ENCODE results near the gene ENOX1.

ENOX1 gene

GRCh38 chr13:43232873-43233265 lies 553.9 kb downstream of the ENOX1 start:
- FAIRE-seq: no peak

- no peak for FAIRE-seq
Observed at GRCh38 chr13:43232144-43232872, 554.5 kb downstream of the ENOX1 start.

- no peak for FAIRE-seq
Observed at GRCh38 chr13:43230989-43231388, 555.8 kb downstream of the ENOX1 start.

- FAIRE-seq: no peak
Observed at GRCh38 chr13:43229506-43229905, 557.3 kb downstream of the ENOX1 start.

- FAIRE-seq: no peak
Observed at GRCh38 chr13:43227721-43228120, 559.1 kb downstream of the ENOX1 start.

GRCh38 chr13:43223216-43223615 lies 563.6 kb downstream of the ENOX1 start:
- no peak for FAIRE-seq

- no peak for FAIRE-seq
Observed at GRCh38 chr13:43222086-43222485, 564.7 kb downstream of the ENOX1 start.

- no peak for FAIRE-seq
Observed at GRCh38 chr13:43221611-43222010, 565.2 kb downstream of the ENOX1 start.

- FAIRE-seq: no peak
Observed at GRCh38 chr13:43220873-43221595, 565.7 kb downstream of the ENOX1 start.

- FAIRE-seq: no peak
Observed at GRCh38 chr13:43214124-43214523, 572.6 kb downstream of the ENOX1 start.

- FAIRE-seq: no peak
Observed at GRCh38 chr13:43206838-43207237, 579.9 kb downstream of the ENOX1 start.

GRCh38 chr13:43205416-43205815 lies 581.4 kb downstream of the ENOX1 start:
- FAIRE-seq: no peak

- no peak for FAIRE-seq
Observed at GRCh38 chr13:43204591-43204990, 582.2 kb downstream of the ENOX1 start.

GRCh38 chr13:43203781-43204180 lies 583.0 kb downstream of the ENOX1 start:
- no peak for FAIRE-seq

GRCh38 chr13:43200736-43201135 lies 586.0 kb downstream of the ENOX1 start:
- no peak for FAIRE-seq

GRCh38 chr13:43200307-43200706 lies 586.5 kb downstream of the ENOX1 start:
- no peak for FAIRE-seq

GRCh38 chr13:43196750-43197370 lies 589.9 kb downstream of the ENOX1 start:
- FAIRE-seq: no peak

GRCh38 chr13:43196086-43196621 lies 590.6 kb downstream of the ENOX1 start:
- no peak for FAIRE-seq

- FAIRE-seq: no peak
Observed at GRCh38 chr13:43195551-43195950, 591.2 kb downstream of the ENOX1 start.

- FAIRE-seq: no peak
Observed at GRCh38 chr13:43195112-43195511, 591.7 kb downstream of the ENOX1 start.

- no peak for FAIRE-seq
Observed at GRCh38 chr13:43193789-43194420, 592.9 kb downstream of the ENOX1 start.

GRCh38 chr13:43191546-43191945 lies 595.2 kb downstream of the ENOX1 start:
- FAIRE-seq: no peak

- FAIRE-seq: no peak
Observed at GRCh38 chr13:43185226-43185625, 601.5 kb downstream of the ENOX1 start.

All from G401.6 (cell line).